Ovary (tissue), 9 donors: ENCODE measurements around the gene MLXIPL. TPM values are rescaled to one million over a fixed set of nuclear protein-coding genes. Genes with fewer than 3 reads are reported as not detected.
"Not testable (repeated sequence)": the region's sequence is repeated elsewhere in the genome, so short reads cannot be mapped to it uniquely, and the experiment has no call there.

Experiments used
- DNase-seq, 5 donors: peaks; one replicate each; pipeline ENCODE4 v3.0.0-alpha.2; 2019 to 2020
- H3K27ac ChIP-seq, 2 donors: fragments of 200-600 bp; one replicate each; pipeline versions ENCODE4 v1.5.1 to v1.8.0; 2019 to 2022
- H3K27me3 ChIP-seq: fragments of 200-600 bp; one replicate; pipeline ENCODE4 v1.8.0; 2022
- H3K36me3 ChIP-seq: fragments of 200-600 bp; sonication (generic); one replicate; pipeline ENCODE4 v1.5.1; 2019
- H3K4me1 ChIP-seq: one replicate; pipeline ENCODE4 v1.8.1; 2013; ENCODE audit warnings: mild to moderate bottlenecking, moderate library complexity; ENCODE audit not compliant: insufficient read depth
- H3K4me3 ChIP-seq: fragments of 200-600 bp; sonication (generic); one replicate; pipeline ENCODE4 v1.5.1; 2017
- H3K9me3 ChIP-seq, 2 donors: fragments of 200-600 bp in 1 of 2; sonication (generic) in 1 of 2; one replicate each; pipeline versions ENCODE4 v1.5.1 to v1.8.1; 2013 to 2019; ENCODE audit warnings: mild to moderate bottlenecking in 1 of 2, moderate library complexity in 1 of 2
- EP300 ChIP-seq: sonication (generic); formaldehyde crosslinking; IDR thresholded peaks from one replicate; pipeline ENCODE4 v1.6.1; 2017; ENCODE audit warnings: antibody characterized with exemption
- POLR2A ChIP-seq: fragments of 450-650 bp; IDR thresholded peaks from one replicate; pipeline ENCODE4 v1.6.1; 2017; ENCODE audit warnings: antibody characterized with exemption, mild to moderate bottlenecking, moderate library complexity
- WGBS, 3 donors: extraction: QIAGEN DNeasy Blood & Tissue Kit in 1 of 3; methylation state at CpG; one replicate each; pipeline versions ENCODE4 v1.1.5 to v1.1.7; 2013 to 2017; 5-methylcytosine and 5-hydroxymethylcytosine counted together
- intact Hi-C, 4 donors: fragments of 100-400 bp; cut with DNase I; formaldehyde crosslinking; loops; one replicate each; pipeline versions ENCODE4 v1.11.0 to v1.15.1; 2022 to 2023
- polyA plus RNA-seq, 2 donors: library from polyadenylated mRNA; stranded (reverse); fragments of 200-250 nt in 1 of 2; fragments of 350-450 nt in 1 of 2; fragmentation: Illumina TruSeq in 1 of 2; extraction: RNeasy Lipid Tissue Mini Kit (QIAGEN cat#74804) in 1 of 2; gene quantifications; one replicate each; pipeline ENCODE4 v1.2.3, GENCODE V29; 2013 to 2014
- total RNA-seq, 7 donors: library from RNA; depleted of rRNA in 2 of 7; stranded (reverse); fragments of >200 nt in 2 of 7; fragmentation: NEBNext Ultra II Directional in 3 of 7; extraction: Animal tissue kit (Norgen Biotek cat#: 25700) in 3 of 7; gene quantifications; one replicate each; pipeline versions ENCODE4 v1.1.0 to v1.2.4, GENCODE V29; 2016 to 2023
- TF ChIP-seq, protein P1 (sequence below), 3 donors: fragments of 450-650 bp in 2 of 3; fragments of 200-600 bp in 1 of 3; IDR thresholded peaks; one replicate each; pipeline versions ENCODE4 v1.5.1 to v1.8.0; 2016 to 2022; ENCODE audit warnings: antibody characterized with exemption in 3 of 3, mild to moderate bottlenecking in 1 of 3
- donor health status: DM: no; HTN: no; CAD: no; lungs with moderate emphysema.
- donor health status: DM: no; HTN: no; CAD: no.
- donor health status: Bipolar disorder and iron deficiency.
- donor health status: DM: yes; HTN: yes; CAD: no.
- donor health status: DM: no; HTN: no; CAD: no.
- donor health status: DM: yes; HTN: yes; CAD: no.

Gene MLXIPL
- total and polyA plus RNA-seq, 9 donors: 0.27 to 49.6 (median 4.5) TPM

DNA sequence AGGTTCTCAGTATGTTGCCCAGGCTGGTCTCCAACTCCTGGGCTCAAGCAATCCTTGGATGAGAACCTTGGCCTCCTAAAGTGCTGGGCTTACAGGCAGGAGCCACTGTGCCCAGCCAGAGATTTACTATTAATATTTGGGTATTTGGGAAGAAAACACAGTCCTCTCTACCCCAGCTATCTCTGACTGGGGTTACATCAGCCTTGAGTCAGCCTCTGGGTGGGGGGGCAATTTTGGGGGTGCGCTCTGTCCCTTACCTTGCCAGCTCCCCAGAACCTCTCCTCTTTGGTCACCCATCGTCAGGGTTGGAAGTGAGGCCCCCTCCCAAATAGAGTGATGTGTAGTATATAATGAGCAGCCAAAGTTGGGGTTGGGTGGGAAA, 1.8 kb downstream of the MLXIPL start:
- Histone ChIP-seq H3K27me3 (no peaks in the 10 kb centered on the region), H3K4me1 (peaks cover 13% of the 10 kb centered on the region), H3K27ac (no peak overlapping the region), H3K4me3 (no peak overlapping the region), H3K36me3 (no peaks in the 10 kb centered on the region), H3K9me3 (no peaks in the 10 kb centered on the region)
- DNase-seq: no peak
- TF ChIP-seq, protein P1, sequence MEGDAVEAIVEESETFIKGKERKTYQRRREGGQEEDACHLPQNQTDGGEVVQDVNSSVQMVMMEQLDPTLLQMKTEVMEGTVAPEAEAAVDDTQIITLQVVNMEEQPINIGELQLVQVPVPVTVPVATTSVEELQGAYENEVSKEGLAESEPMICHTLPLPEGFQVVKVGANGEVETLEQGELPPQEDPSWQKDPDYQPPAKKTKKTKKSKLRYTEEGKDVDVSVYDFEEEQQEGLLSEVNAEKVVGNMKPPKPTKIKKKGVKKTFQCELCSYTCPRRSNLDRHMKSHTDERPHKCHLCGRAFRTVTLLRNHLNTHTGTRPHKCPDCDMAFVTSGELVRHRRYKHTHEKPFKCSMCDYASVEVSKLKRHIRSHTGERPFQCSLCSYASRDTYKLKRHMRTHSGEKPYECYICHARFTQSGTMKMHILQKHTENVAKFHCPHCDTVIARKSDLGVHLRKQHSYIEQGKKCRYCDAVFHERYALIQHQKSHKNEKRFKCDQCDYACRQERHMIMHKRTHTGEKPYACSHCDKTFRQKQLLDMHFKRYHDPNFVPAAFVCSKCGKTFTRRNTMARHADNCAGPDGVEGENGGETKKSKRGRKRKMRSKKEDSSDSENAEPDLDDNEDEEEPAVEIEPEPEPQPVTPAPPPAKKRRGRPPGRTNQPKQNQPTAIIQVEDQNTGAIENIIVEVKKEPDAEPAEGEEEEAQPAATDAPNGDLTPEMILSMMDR (IDR thresholded peaks at IDR 0.05): no peak
- TF ChIP-seq EP300 (no peak), POLR2A (no peak)
- WGBS, 3 donors: 14 to 32% (median 23%) methylated on average over 2 of the region's 2 CpGs
- intact Hi-C loops: no loop called here

GRCh38 chr7:73621168-73622063, 2.9 kb downstream of the MLXIPL start:
- 23 to 39% (median 31%) methylated on average over 7 of the region's 7 CpGs for WGBS, 3 donors
- H3K9me3 ChIP-seq: no peaks in the 10 kb centered on the region
- no peak for DNase-seq
- intact Hi-C loops: no loop called here
- H3K4me1 ChIP-seq: peaks cover 13% of the 10 kb centered on the region
- H3K27ac ChIP-seq: no peak overlapping the region
- H3K36me3 ChIP-seq: no peaks in the 10 kb centered on the region
- H3K4me3 ChIP-seq: no peak overlapping the region
- TF ChIP-seq POLR2A (no peak), EP300 (no peak)
- TF ChIP-seq, protein P1 (IDR thresholded peaks at IDR 0.05): no peak
- no peaks in the 10 kb centered on the region for H3K27me3 ChIP-seq

GRCh38 chr7:73619394-73619793, 4.9 kb downstream of the MLXIPL start:
- peaks cover 13% of the 10 kb centered on the region for H3K4me1 ChIP-seq
- H3K36me3 ChIP-seq, intact Hi-C loops, H3K4me3 ChIP-seq, H3K27ac ChIP-seq, DNase-seq, H3K9me3 ChIP-seq, H3K27me3 ChIP-seq: not testable (repeated sequence)
- WGBS, 3 donors: 81 to 89% (median 84%) methylated on average over 11 of the region's 11 CpGs

GRCh38 chr7:73618538-73618937, 5.8 kb downstream of the MLXIPL start:
- no peak for DNase-seq
- H3K36me3 ChIP-seq: no peaks in the 10 kb centered on the region
- no peak for TF ChIP-seq POLR2A
- H3K27ac ChIP-seq: no peak overlapping the region
- H3K4me1 ChIP-seq: peaks cover 9% of the 10 kb centered on the region
- H3K9me3 ChIP-seq: no peaks in the 10 kb centered on the region
- H3K27me3 ChIP-seq: no peaks in the 10 kb centered on the region
- H3K4me3 ChIP-seq: no peak overlapping the region
- WGBS, 3 donors: 72 to 79% (median 77%) methylated on average over 4 of the region's 4 CpGs
- intact Hi-C loops: no loop called here

DNA sequence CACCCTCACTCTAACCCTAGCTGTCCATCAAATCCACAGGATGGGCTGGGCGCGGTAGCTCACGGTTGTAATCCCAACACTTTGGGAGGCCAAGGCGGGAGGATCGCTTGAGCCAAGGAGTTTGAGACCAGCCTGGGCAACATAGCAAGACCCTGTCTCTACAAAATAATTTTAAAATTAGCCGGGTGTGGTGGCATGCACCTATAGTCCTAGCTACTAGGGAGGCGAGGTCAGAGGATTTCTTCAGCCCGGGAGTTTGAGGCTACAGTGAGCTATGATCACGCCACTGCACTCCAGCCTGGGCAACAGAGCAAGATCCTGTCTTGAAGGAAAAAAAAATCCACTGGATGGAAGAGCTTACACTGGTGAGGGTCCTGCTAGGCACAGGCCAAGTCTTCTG, 6.8 kb downstream of the MLXIPL start:
- H3K9me3 ChIP-seq, H3K4me3 ChIP-seq, DNase-seq, H3K27me3 ChIP-seq, H3K27ac ChIP-seq, H3K36me3 ChIP-seq, H3K4me1 ChIP-seq, intact Hi-C loops: not testable (repeated sequence)
- 92 to 95% (median 93%) methylated on average over 9 of the region's 9 CpGs for WGBS, 3 donors

- TF ChIP-seq POLR2A (no peak), EP300 (no peak)
- TF ChIP-seq, protein P1 (IDR thresholded peaks at IDR 0.05): no peak
- no peak for DNase-seq
- intact Hi-C loops: no loop called here
- Histone ChIP-seq H3K27me3 (no peaks in the 10 kb centered on the region), H3K27ac (no peak overlapping the region), H3K9me3 (no peaks in the 10 kb centered on the region), H3K36me3 (no peaks in the 10 kb centered on the region), H3K4me3 (no peak overlapping the region), H3K4me1 (no peaks in the 10 kb centered on the region)
- WGBS, 3 donors: 36 to 56% (median 52%) methylated on average over 4 of the region's 4 CpGs
Observed at GRCh38 chr7:73615886-73616285, 8.4 kb downstream of the MLXIPL start.

- H3K4me3 ChIP-seq, H3K27me3 ChIP-seq, H3K9me3 ChIP-seq, intact Hi-C loops, DNase-seq, H3K36me3 ChIP-seq, H3K4me1 ChIP-seq, H3K27ac ChIP-seq: not testable (repeated sequence)
- WGBS, 3 donors: 82 to 83% (median 83%) methylated on average over 10 of the region's 10 CpGs
Observed at GRCh38 chr7:73614937-73615336, 9.4 kb downstream of the MLXIPL start.
